CD4-positive, alpha-beta T cell treated with Interferon gamma for 1 hour (primary cell): ENCODE data around the gene TNXB.
"Not testable (repeated sequence)": the region's sequence is repeated elsewhere in the genome, so short reads cannot be mapped to it uniquely, and the experiment has no call there.

Experiments
- DNase-seq: peaks from one replicate; pipeline ENCODE4 v3.0.0-alpha.2; 2020

Gene TNXB

GRCh38 chr6:32109114-32109764, at the start of gene TNXB:
TNXB (minus strand) TSS chr6:32109338; CDS start chr6:32098198, 11,140 bp downstream.
- DNase-seq: no peak

GRCh38 chr6:32158052-32158451, 48.9 kb upstream of the TNXB start:
- DNase-seq: no peak

- DNase-seq: no peak
These were observed 47.8 kb upstream of the TNXB start for GRCh38 chr6:32156891-32157290.

- peak; percentile 70 for DNase-seq
These were observed 45.5 kb upstream of the TNXB start for GRCh38 chr6:32154514-32155161.

GRCh38 chr6:32153564-32154513, 44.7 kb upstream of the TNXB start, which contains the start of gene PPT2:
PPT2 (plus strand) TSS chr6:32154141; CDS start chr6:32154595, 454 bp downstream.
- peak; percentile 78 for DNase-seq

- DNase-seq: no peak
These were observed 43.8 kb upstream of the TNXB start for GRCh38 chr6:32152769-32153563.

- DNase-seq: no peak
These were observed 43.0 kb upstream of the TNXB start, which contains the start of gene PRRT1 for GRCh38 chr6:32151863-32152768. PRRT1 (minus strand) TSS chr6:32151939; CDS start chr6:32151827, 112 bp downstream.

GRCh38 chr6:32151181-32151862, 42.2 kb upstream of the TNXB start:
- DNase-seq: no peak

- no peak for DNase-seq
These were observed 41.1 kb upstream of the TNXB start for GRCh38 chr6:32149932-32150870.

- DNase-seq: no peak
These were observed 40.1 kb upstream of the TNXB start for GRCh38 chr6:32149092-32149755.

- peak; percentile 78 for DNase-seq
These were observed 39.4 kb upstream of the TNXB start for GRCh38 chr6:32148289-32149091.

GRCh38 chr6:32147401-32148132, 38.4 kb upstream of the TNXB start:
- no peak for DNase-seq

GRCh38 chr6:32146687-32147086, 37.5 kb upstream of the TNXB start:
- DNase-seq: no peak

- DNase-seq: no peak
These were observed 37.1 kb upstream of the TNXB start for GRCh38 chr6:32146287-32146686.

GRCh38 chr6:32144238-32144637, 35.1 kb upstream of the TNXB start:
- DNase-seq: not testable (repeated sequence)

GRCh38 chr6:32140420-32141046, 31.4 kb upstream of the TNXB start:
- DNase-seq: no peak

- DNase-seq: no peak
These were observed 30.5 kb upstream of the TNXB start for GRCh38 chr6:32139590-32139989.
